IMR-90 (cell line): ENCODE data around the gene UBL4A. TPM values are rescaled to one million over a fixed set of nuclear protein-coding genes. Genes with fewer than 3 reads are reported as not detected.

ENCODE experiments used
- ATAC-seq: fragments of 200-7000 bp; cut with Tn5 transposase; 2 replicates; pipeline ENCODE4 v1.9.1; 2020; ENCODE audit warnings: low read depth, mild to moderate bottlenecking, moderate library complexity
- BruUV-seq: library from RNA; stranded (reverse); fragments of 400-500 nt; replicated peaks from 2 replicates; lab custom pipeline; 2021; lab: Mats Ljungman, UMichigan
- CTCF ChIA-PET: fragments of 300-600 bp; formaldehyde crosslinking; extraction: SDS; loops from one replicate; lab custom pipeline; 2021; ENCODE audit warnings: antibody characterized with exemption; lab: Yijun Ruan, JAX
- POLR2A ChIA-PET: fragments of 300-600 bp; sonication (Branson Sonifier 250); formaldehyde crosslinking; loops from one replicate; lab custom pipeline; 2022; ENCODE audit warnings: antibody characterized with exemption; ENCODE audit not compliant: unreplicated experiment; lab: Charles Lee
- DNase-seq: peaks from one replicate; pipeline ENCODE4 v3.0.0; 2013
- H2AFZ ChIP-seq: replicated peaks from 2 replicates; pipeline ENCODE3; 2013; ENCODE audit warnings: low read length, mild to moderate bottlenecking; ENCODE audit not compliant: poor library complexity
- H2AK5ac ChIP-seq: 2 replicates; pipeline ENCODE4 v1.6.1; 2013; ENCODE audit warnings: low read depth, low read length, inconsistent platforms
- H2AK9ac ChIP-seq: replicated peaks from 2 replicates; pipeline ENCODE3; 2013; ENCODE audit warnings: mild to moderate bottlenecking, low read depth, low read length, moderate library complexity; ENCODE audit not compliant: poor library complexity
- H2BK120ac ChIP-seq: 2 replicates; pipeline ENCODE4 v1.6.1; 2013; ENCODE audit warnings: low read depth, low read length, inconsistent platforms
- H2BK15ac ChIP-seq: 3 replicates; pipeline ENCODE4 v1.6.1; 2013; ENCODE audit warnings: low read depth, low read length, inconsistent platforms
- H2BK20ac ChIP-seq: 2 replicates; pipeline ENCODE4 v1.6.1; 2013; ENCODE audit warnings: low read depth, mild to moderate bottlenecking, inconsistent platforms, low read length, moderate library complexity
- H2BK5ac ChIP-seq: 2 replicates; pipeline ENCODE4 v1.6.1; 2013; ENCODE audit warnings: mild to moderate bottlenecking, low read depth, low read length, inconsistent platforms; ENCODE audit not compliant: poor library complexity, severe bottlenecking
- H3K14ac ChIP-seq: replicated peaks from 2 replicates; pipeline ENCODE4 v1.6.1; 2013; ENCODE audit warnings: low read depth, low read length, inconsistent platforms
- H3K18ac ChIP-seq: 2 replicates; pipeline ENCODE4 v1.6.1; 2013; ENCODE audit warnings: low read depth, low read length, control low read depth
- H3K23ac ChIP-seq: 2 replicates; pipeline ENCODE4 v1.6.1; 2013; ENCODE audit warnings: low read depth, low read length, inconsistent platforms
- H3K27ac ChIP-seq: 2 replicates; pipeline ENCODE4 v1.5.1; 2013; ENCODE audit warnings: mild to moderate bottlenecking, control low read depth, low read length; ENCODE audit not compliant: insufficient read depth
- H3K27me3 ChIP-seq: 2 replicates; pipeline ENCODE4 v1.6.1; 2013; ENCODE audit warnings: low read length; ENCODE audit not compliant: control insufficient read depth, insufficient read depth
- H3K36me3 ChIP-seq: 2 replicates; pipeline ENCODE4 v1.6.1; 2013; ENCODE audit warnings: low read length, mixed read lengths; ENCODE audit not compliant: control insufficient read depth, insufficient read depth
- H3K4ac ChIP-seq: 2 replicates; pipeline ENCODE4 v1.6.1; 2013; ENCODE audit warnings: low read depth, low read length, inconsistent platforms
- H3K4me1 ChIP-seq: 2 replicates; pipeline ENCODE4 v1.6.1; 2013; ENCODE audit warnings: low read length, mixed read lengths; ENCODE audit not compliant: control insufficient read depth, insufficient read depth
- H3K4me2 ChIP-seq: 2 replicates; pipeline ENCODE4 v1.6.1; 2013; ENCODE audit warnings: low read depth, mild to moderate bottlenecking, control low read depth, low read length, moderate library complexity
- H3K4me3 ChIP-seq: 2 replicates; pipeline ENCODE4 v1.5.1; 2013; ENCODE audit warnings: low read depth, mild to moderate bottlenecking, control low read depth, low read length, moderate library complexity; ENCODE audit not compliant: insufficient read depth
- H3K56ac ChIP-seq: 2 replicates; pipeline ENCODE4 v1.6.1; 2013; ENCODE audit warnings: low read length, inconsistent platforms; ENCODE audit not compliant: insufficient read depth; ENCODE audit errors: extremely low read depth
- H3K79me1 ChIP-seq, 2 experiments: 2 replicates each; pipeline ENCODE4 v1.6.1; 2013; ENCODE audit warnings: low read length in 2 of 2, inconsistent platforms in 1 of 2, low read depth in 1 of 2
- H3K9ac ChIP-seq: 2 replicates; pipeline ENCODE4 v1.6.1; 2013; ENCODE audit warnings: low read depth, low read length, control low read depth
- H3K9me1 ChIP-seq: 2 replicates; pipeline ENCODE4 v1.6.1; 2013; ENCODE audit warnings: low read length, inconsistent platforms; ENCODE audit not compliant: insufficient read depth
- H3K9me3 ChIP-seq: 2 replicates; pipeline ENCODE4 v1.6.1; 2013; ENCODE audit warnings: low read length; ENCODE audit not compliant: control insufficient read depth, insufficient read depth
- H4K20me1 ChIP-seq: 2 replicates; pipeline ENCODE4 v1.6.1; 2013; ENCODE audit warnings: low read length, inconsistent platforms; ENCODE audit not compliant: insufficient read depth
- H4K5ac ChIP-seq: 2 replicates; pipeline ENCODE4 v1.6.1; 2013; ENCODE audit warnings: mild to moderate bottlenecking, low read depth, low read length, control low read depth
- H4K8ac ChIP-seq, 2 experiments: 2 replicates each; pipeline ENCODE4 v1.6.1; 2013; ENCODE audit warnings: low read depth in 2 of 2, low read length in 2 of 2, control low read depth in 1 of 2, inconsistent platforms in 1 of 2
- H4K91ac ChIP-seq: 2 replicates; pipeline ENCODE4 v1.6.1; 2013; ENCODE audit warnings: low read depth, low read length, inconsistent platforms; ENCODE audit not compliant: insufficient read depth
- CHD1 ChIP-seq: IDR thresholded peaks from 2 replicates; pipeline ENCODE4 v1.6.1; 2012; ENCODE audit warnings: low read depth, low read length, improper control_type of control experiment
- CTCF ChIP-seq: conservative IDR thresholded peaks from 2 replicates; pipeline ENCODE4 v1.5.1; 2012; ENCODE audit warnings: mild to moderate bottlenecking, low read depth, low read length, improper control_type of control experiment
- MAZ ChIP-seq: IDR thresholded peaks from 2 replicates; pipeline ENCODE4 v1.6.1; 2012; ENCODE audit warnings: low read depth, mild to moderate bottlenecking, low read length, improper control_type of control experiment, moderate library complexity, borderline replicate concordance
- WGBS, 2 experiments: methylation state at CpG; one replicate each; pipeline versions ENCODE4 v1.1.5 to v1.1.7; 2013; ENCODE audit warnings: missing lambda C conversion rate in 2 of 2; ENCODE audit not compliant: insufficient read length in 1 of 2; ENCODE audit errors: extremely low coverage in 2 of 2; 5-methylcytosine and 5-hydroxymethylcytosine counted together
- dilution Hi-C: fragments of 300-500 bp; cut with HindIII; formaldehyde crosslinking; loops from one replicate; pipeline ENCODE4 v1.14.3; 2018; ENCODE audit warnings: low sequenced_read_pairs; ENCODE audit not compliant: unreplicated experiment
- in situ Hi-C: fragments of 300-500 bp; cut with MboI; formaldehyde crosslinking; loops from 3 replicates; pipeline ENCODE4 v1.14.3; 2019; ENCODE audit warnings: low sequenced_read_pairs, inconsistent platforms, mixed read lengths
- intact Hi-C: fragments of 100-400 bp; cut with micrococcal nuclease; formaldehyde crosslinking; loops from 2 replicates; pipeline ENCODE4 v1.10.0; 2022
- polyA plus RNA-seq, 3 experiments: library from polyadenylated mRNA; depleted of rRNA; stranded (reverse); fragments of >200 nt; gene quantifications; 2 replicates each; pipeline ENCODE4 v1.2.3, GENCODE V29; 2012; ENCODE audit warnings: low replicate concordance in 1 of 3
- total RNA-seq: library from RNA; depleted of rRNA; stranded (reverse); fragments of >200 nt; gene quantifications from 2 replicates; pipeline ENCODE4 v1.2.3, GENCODE V29; 2012

The UBL4A gene
- total and polyA plus RNA-seq, 2 of the 4 experiments (the other 2 are of a cell fraction): 24.6 to 28.3 TPM

DNA sequence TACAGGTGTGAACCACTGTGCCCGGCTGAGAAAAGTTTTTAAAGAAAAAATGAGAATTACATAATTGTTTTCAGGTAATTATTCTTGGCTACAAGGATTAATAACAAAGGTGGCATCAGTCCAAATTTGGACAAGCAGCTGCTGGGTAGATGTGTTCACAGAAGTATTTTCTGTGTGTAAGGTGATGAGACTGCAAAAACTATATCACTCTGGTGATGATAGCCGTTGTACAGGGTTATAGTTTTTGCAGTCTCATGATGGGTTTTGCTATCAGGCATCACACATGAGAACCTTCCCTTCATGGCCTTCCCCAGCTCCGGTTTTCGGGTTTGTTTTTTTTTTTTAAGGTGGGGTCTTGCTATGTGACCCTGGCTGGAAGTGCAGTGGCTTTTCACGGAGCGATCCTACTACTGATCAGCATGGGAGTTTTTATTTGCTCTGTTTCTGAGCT is 9.1 kb upstream of the UBL4A start:
- Histone ChIP-seq H3K4ac (no peak overlapping the region), H3K27me3 (no peaks in the 10 kb centered on the region), H3K23ac (no peak overlapping the region), H3K4me2 (no peak overlapping the region), H3K4me1 (no peaks in the 10 kb centered on the region), H2AK9ac (no peak overlapping the region), H3K18ac (no peak overlapping the region), H3K36me3 (no peaks in the 10 kb centered on the region), H2BK20ac (no peak overlapping the region), H2BK5ac (no peak overlapping the region), H3K9me3 (no peaks in the 10 kb centered on the region), H3K9ac (no peak overlapping the region), H2AK5ac (no peak overlapping the region), H4K91ac (no peak overlapping the region), H3K4me3 (no peak overlapping the region), H3K27ac (no peak overlapping the region), H4K20me1 (no peaks in the 10 kb centered on the region), H3K14ac (no peak overlapping the region), H3K9me1 (no peaks in the 10 kb centered on the region), H4K8ac (no peak overlapping the region), H2BK15ac (no peak overlapping the region), H2BK120ac (no peak overlapping the region), H4K5ac (no peak overlapping the region), H3K79me1 (no peaks in the 10 kb centered on the region), H2AFZ (no peak overlapping the region), H3K56ac (no peak overlapping the region)
- in situ Hi-C loops: no loop called here
- TF ChIP-seq CHD1: no peak
- TF ChIP-seq CTCF: no peak
- no peak for TF ChIP-seq MAZ
- intact Hi-C loops: no loop called here
- POLR2A ChIA-PET: no interaction called here
- ATAC-seq (no peak), DNase-seq (no peak)
- WGBS, 2 experiments: no CpG with 5 or more reads among the region's 6 CpGs
- dilution Hi-C loops: no loop called here
- CTCF ChIA-PET: no interaction called here
- no TSS peak for BruUV-seq
